SK-N-SH (cell line): ENCODE measurements around the gene GULP1. TPM values are rescaled to one million over a fixed set of nuclear protein-coding genes. Genes with fewer than 3 reads are reported as not detected.

Experiments used
- CTCF ChIA-PET: fragments of 300-600, 350-600 bp; formaldehyde crosslinking; extraction: SDS; loops from one replicate; lab custom pipeline; 2021; lab: Yijun Ruan, JAX
- POLR2A ChIA-PET: fragments of 350-600 bp; sonication (Branson Sonifier 250); formaldehyde crosslinking; extraction: SDS; loops from one replicate; lab custom pipeline; 2020; ENCODE audit warnings: antibody characterized with exemption, inconsistent platforms; lab: Yijun Ruan, JAX
- DNase-seq: peaks from one replicate; pipeline ENCODE4 v3.0.0; 2012
- H2AFZ ChIP-seq: fragments of 200-600 bp; sonication (generic); 2 replicates; pipeline ENCODE4 v1.8.1; 2016; ENCODE audit warnings: antibody characterized with exemption, mild to moderate bottlenecking, low read depth
- H3F3A ChIP-seq: fragments of 200-600 bp; sonication (generic); replicated peaks from 2 replicates; pipeline ENCODE3; 2016; ENCODE audit warnings: antibody characterized with exemption, mild to moderate bottlenecking; ENCODE audit not compliant: insufficient read depth
- H3K27ac ChIP-seq, 2 experiments: fragments of 200-500 bp in 1 of 2; fragments of 200-600 bp in 1 of 2; sonication (Bioruptor generic) in 1 of 2; sonication (generic), shearing (Covaris generic) in 1 of 2; 2 replicates each; pipeline versions ENCODE4 v1.5.1 to v1.6.1; 2014 to 2016; ENCODE audit warnings: low read depth in 2 of 2, inconsistent platforms in 1 of 2, low read length in 1 of 2, mild to moderate bottlenecking in 1 of 2, mixed read lengths in 1 of 2
- H3K27me3 ChIP-seq: fragments of 200-600 bp; sonication (generic), shearing (Covaris generic); 2 replicates; pipeline ENCODE4 v1.6.1; 2016; ENCODE audit warnings: mixed run types; ENCODE audit not compliant: insufficient read depth
- H3K36me3 ChIP-seq, 2 experiments: fragments of 200-500 bp in 1 of 2; fragments of 200-600 bp in 1 of 2; sonication (Bioruptor generic) in 1 of 2; sonication (generic) in 1 of 2; replicated peaks in 1 of 2; 2 replicates each; pipeline versions ENCODE3 to v1.5.1; 2014 to 2016; ENCODE audit warnings: low read length in 1 of 2, mild to moderate bottlenecking in 1 of 2; ENCODE audit not compliant: insufficient read depth in 2 of 2, control insufficient read depth in 1 of 2
- H3K4me1 ChIP-seq, 2 experiments: fragments of 200-500 bp in 1 of 2; fragments of 200-600 bp in 1 of 2; sonication (Bioruptor generic) in 1 of 2; sonication (generic), shearing (Covaris generic) in 1 of 2; 2 replicates each; pipeline versions ENCODE4 v1.5.1 to v1.6.1; 2014 to 2016; ENCODE audit warnings: low read depth in 1 of 2, low read length in 1 of 2, mixed run types in 1 of 2; ENCODE audit not compliant: insufficient read depth in 2 of 2, control insufficient read depth in 1 of 2
- H3K4me2 ChIP-seq: fragments of 200-600 bp; sonication (generic), shearing (Covaris generic); 2 replicates; pipeline ENCODE4 v1.6.1; 2017; ENCODE audit warnings: mixed run types
- H3K4me3 ChIP-seq, 2 experiments: fragments of 200-500 bp in 1 of 2; fragments of 200-600 bp in 1 of 2; sonication (Bioruptor generic) in 1 of 2; sonication (generic), shearing (Covaris generic) in 1 of 2; 2 replicates each; pipeline versions ENCODE4 v1.5.1 to v1.8.1; 2014 to 2016; ENCODE audit warnings: low read depth in 2 of 2, inconsistent platforms in 1 of 2, low read length in 1 of 2, mild to moderate bottlenecking in 1 of 2, mixed read lengths in 1 of 2, moderate library complexity in 1 of 2
- H3K79me2 ChIP-seq: fragments of 200-600 bp; sonication (generic); 2 replicates; pipeline ENCODE4 v1.8.1; 2017; ENCODE audit warnings: mild to moderate bottlenecking; ENCODE audit not compliant: insufficient read depth
- H3K9ac ChIP-seq: fragments of 200-600 bp; sonication (generic); 2 replicates; pipeline ENCODE4 v1.6.1; 2017; ENCODE audit warnings: mixed run types
- H3K9me2 ChIP-seq: fragments of 200-600 bp; sonication (generic); 2 replicates; pipeline ENCODE4 v1.6.1; 2017; ENCODE audit warnings: mixed run types
- H3K9me3 ChIP-seq: fragments of 200-600 bp; sonication (generic); 2 replicates; pipeline ENCODE4 v1.6.1; 2017; ENCODE audit warnings: mixed run types, mild to moderate bottlenecking, moderate library complexity
- H4K20me1 ChIP-seq: fragments of 200-600 bp; sonication (generic); 2 replicates; pipeline ENCODE4 v1.6.1; 2017; ENCODE audit warnings: mild to moderate bottlenecking, mixed run types; ENCODE audit not compliant: insufficient read depth
- ELF1 ChIP-seq: IDR thresholded peaks from 2 replicates; pipeline ENCODE4 v1.4.0; 2012
- FOSL2 ChIP-seq: IDR thresholded peaks from 2 replicates; pipeline ENCODE4 v1.4.0; 2012; ENCODE audit warnings: low read depth, mild to moderate bottlenecking, moderate library complexity, borderline replicate concordance
- FOXJ3 ChIP-seq: sonication (generic); formaldehyde crosslinking; IDR thresholded peaks from 2 replicates; pipeline ENCODE4 v1.5.1; 2020; ENCODE audit warnings: mild to moderate bottlenecking, missing genetic modification reagents
- FOXM1 ChIP-seq: IDR thresholded peaks from 2 replicates; pipeline ENCODE4 v1.4.0; 2012; ENCODE audit warnings: low read depth, mild to moderate bottlenecking
- GABPA ChIP-seq: IDR thresholded peaks from 2 replicates; pipeline ENCODE4 v1.4.0; 2012; ENCODE audit warnings: low read depth, mild to moderate bottlenecking
- NFIC ChIP-seq: IDR thresholded peaks from 2 replicates; pipeline ENCODE4 v1.4.0; 2012; ENCODE audit warnings: borderline replicate concordance
- NRF1 ChIP-seq: IDR thresholded peaks from 2 replicates; pipeline ENCODE4 v1.6.1; 2012; ENCODE audit warnings: low read depth, mild to moderate bottlenecking, low read length
- RFX5 ChIP-seq: IDR thresholded peaks from 2 replicates; pipeline ENCODE4 v1.6.1; 2012; ENCODE audit warnings: mild to moderate bottlenecking, improper control_type of control experiment, low read length
- SIN3A ChIP-seq: IDR thresholded peaks from 2 replicates; pipeline ENCODE4 v1.6.1; 2012; ENCODE audit warnings: low read depth, mild to moderate bottlenecking, low read length, moderate library complexity, borderline replicate concordance
- TAF1 ChIP-seq: IDR thresholded peaks from 2 replicates; pipeline ENCODE4 v1.6.1; 2012; ENCODE audit warnings: low read depth, mild to moderate bottlenecking, low read length, moderate library complexity, borderline replicate concordance
- TCF12 ChIP-seq: IDR thresholded peaks from 2 replicates; pipeline ENCODE4 v1.4.0; 2012
- YY1 ChIP-seq: IDR thresholded peaks from 2 replicates; pipeline ENCODE4 v1.4.0; 2012; ENCODE audit warnings: low read depth, mild to moderate bottlenecking
- WGBS: methylation state at CpG from one replicate; pipeline ENCODE4 v1.1.6; 2017; ENCODE audit warnings: low lambda C conversion rate; 5-methylcytosine and 5-hydroxymethylcytosine counted together
- polyA plus RNA-seq, 3 experiments: library from polyadenylated mRNA; depleted of rRNA; stranded (reverse); fragments of >200 nt; gene quantifications; 2 replicates each; pipeline ENCODE4 v1.2.3, GENCODE V29; 2012
- TF ChIP-seq, protein P1 (sequence below): IDR thresholded peaks from 2 replicates; pipeline ENCODE4 v1.6.1; 2012; ENCODE audit warnings: mild to moderate bottlenecking, low read depth, low read length, moderate library complexity
- TF ChIP-seq, protein P2 (sequence below): IDR thresholded peaks from 2 replicates; pipeline ENCODE4 v1.4.0; 2012; ENCODE audit warnings: low read depth
- TF ChIP-seq, protein P3 (sequence below): fragments of 150-350 bp; IDR thresholded peaks from 2 replicates; pipeline ENCODE4 v1.6.1; 2017; ENCODE audit warnings: antibody characterized with exemption, low read length, low read depth, borderline replicate concordance
- TF ChIP-seq, protein P4 (sequence below): fragments of 150-350 bp; IDR thresholded peaks from 2 replicates; pipeline ENCODE4 v1.6.1; 2016; ENCODE audit warnings: mild to moderate bottlenecking, low read depth, low read length

Gene GULP1
- polyA plus RNA-seq, 1 of the 3 experiments (the other 2 are of a cell fraction), result 33.8 TPM

DNA sequence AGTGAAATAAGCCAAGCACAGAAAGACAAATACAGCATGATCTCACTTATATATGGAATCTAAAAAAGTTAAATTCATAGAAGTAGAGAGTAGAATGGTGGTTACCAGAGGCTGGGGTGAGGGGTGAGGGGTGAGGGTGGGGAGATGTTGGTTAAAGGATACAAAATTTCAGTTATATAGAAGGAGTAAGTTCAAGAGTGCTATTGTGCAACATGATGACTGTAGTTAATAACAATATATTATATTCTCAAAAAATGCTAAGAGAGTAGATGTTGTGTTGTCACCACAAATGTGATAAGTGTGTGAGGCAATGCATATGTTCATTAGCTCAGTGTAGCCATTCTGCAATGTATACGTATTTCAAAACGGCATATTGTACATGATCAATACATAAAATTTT lies 26.4 kb upstream of the GULP1 start:
- TF ChIP-seq GABPA, result no peak
- no peak for TF ChIP-seq SIN3A
- TF ChIP-seq, protein P1, sequence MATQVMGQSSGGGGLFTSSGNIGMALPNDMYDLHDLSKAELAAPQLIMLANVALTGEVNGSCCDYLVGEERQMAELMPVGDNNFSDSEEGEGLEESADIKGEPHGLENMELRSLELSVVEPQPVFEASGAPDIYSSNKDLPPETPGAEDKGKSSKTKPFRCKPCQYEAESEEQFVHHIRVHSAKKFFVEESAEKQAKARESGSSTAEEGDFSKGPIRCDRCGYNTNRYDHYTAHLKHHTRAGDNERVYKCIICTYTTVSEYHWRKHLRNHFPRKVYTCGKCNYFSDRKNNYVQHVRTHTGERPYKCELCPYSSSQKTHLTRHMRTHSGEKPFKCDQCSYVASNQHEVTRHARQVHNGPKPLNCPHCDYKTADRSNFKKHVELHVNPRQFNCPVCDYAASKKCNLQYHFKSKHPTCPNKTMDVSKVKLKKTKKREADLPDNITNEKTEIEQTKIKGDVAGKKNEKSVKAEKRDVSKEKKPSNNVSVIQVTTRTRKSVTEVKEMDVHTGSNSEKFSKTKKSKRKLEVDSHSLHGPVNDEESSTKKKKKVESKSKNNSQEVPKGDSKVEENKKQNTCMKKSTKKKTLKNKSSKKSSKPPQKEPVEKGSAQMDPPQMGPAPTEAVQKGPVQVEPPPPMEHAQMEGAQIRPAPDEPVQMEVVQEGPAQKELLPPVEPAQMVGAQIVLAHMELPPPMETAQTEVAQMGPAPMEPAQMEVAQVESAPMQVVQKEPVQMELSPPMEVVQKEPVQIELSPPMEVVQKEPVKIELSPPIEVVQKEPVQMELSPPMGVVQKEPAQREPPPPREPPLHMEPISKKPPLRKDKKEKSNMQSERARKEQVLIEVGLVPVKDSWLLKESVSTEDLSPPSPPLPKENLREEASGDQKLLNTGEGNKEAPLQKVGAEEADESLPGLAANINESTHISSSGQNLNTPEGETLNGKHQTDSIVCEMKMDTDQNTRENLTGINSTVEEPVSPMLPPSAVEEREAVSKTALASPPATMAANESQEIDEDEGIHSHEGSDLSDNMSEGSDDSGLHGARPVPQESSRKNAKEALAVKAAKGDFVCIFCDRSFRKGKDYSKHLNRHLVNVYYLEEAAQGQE, result no peak
- no peak for TF ChIP-seq RFX5
- no peak for TF ChIP-seq FOXM1
- no peak for TF ChIP-seq FOSL2
- no peak for DNase-seq
- Histone ChIP-seq H3K4me2 (no peak overlapping the region), H3K9ac (no peak overlapping the region), H3K36me3 (no peaks in the 10 kb centered on the region), H3K9me2 (no peaks in the 10 kb centered on the region), H3K4me1 (no peaks in the 10 kb centered on the region), H3K4me3 (no peak overlapping the region), H3F3A (no peaks in the 10 kb centered on the region), H3K9me3 (0 out of 2 replicates have a peak, but pooled peaks cover 10% of the 10 kb centered on the region), H3K27ac (no peak overlapping the region), H3K27me3 (no peaks in the 10 kb centered on the region), H4K20me1 (no peaks in the 10 kb centered on the region), H3K79me2 (no peaks in the 10 kb centered on the region), H2AFZ (no peak overlapping the region)
- 89% methylated on average over 2 of the region's 2 CpGs for WGBS
- POLR2A ChIA-PET, result no interaction called here
- CTCF ChIA-PET, result interaction anchor here (1.3 kb wide), 1 partner anchor 11 kb away, joined by 3 read pairs; no protein-coding TSS in a partner anchor

DNA sequence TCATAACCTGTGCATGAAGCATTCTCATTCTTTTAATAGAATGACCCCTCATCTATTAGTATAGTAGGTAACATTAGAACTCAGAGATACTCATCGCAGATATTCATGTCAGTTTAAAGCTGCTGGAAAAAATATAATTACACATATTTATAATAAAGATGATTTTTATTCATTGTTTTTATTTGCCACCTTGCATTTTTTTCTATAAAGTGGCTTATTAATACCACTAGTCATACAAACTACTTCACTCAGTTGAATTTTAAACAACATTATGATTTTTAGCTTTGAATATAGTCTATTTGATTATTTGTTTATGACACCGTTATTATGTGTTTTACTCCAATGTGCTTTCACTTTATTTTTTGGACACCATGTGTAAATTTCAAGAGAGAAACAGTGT lies 23.9 kb upstream of the GULP1 start:
- Histone ChIP-seq H3F3A (no peaks in the 10 kb centered on the region), H4K20me1 (no peaks in the 10 kb centered on the region), H3K27ac (no peak overlapping the region), H3K36me3 (no peaks in the 10 kb centered on the region), H3K9me2 (no peaks in the 10 kb centered on the region), H3K9me3 (peaks cover 18% of the 10 kb centered on the region; the same call in 1 of the 2 replicates), H2AFZ (no peak overlapping the region), H3K4me3 (no peak overlapping the region), H3K27me3 (no peaks in the 10 kb centered on the region), H3K9ac (no peak overlapping the region), H3K4me1 (no peaks in the 10 kb centered on the region), H3K4me2 (no peak overlapping the region), H3K79me2 (no peaks in the 10 kb centered on the region)
- CTCF ChIA-PET, result no interaction called here
- POLR2A ChIA-PET, result no interaction called here
- DNase-seq, result no peak
- 92% methylated on average over 2 of the region's 2 CpGs for WGBS
- no peak for TF ChIP-seq NRF1
- TF ChIP-seq, protein P1, result no peak
- no peak for TF ChIP-seq TCF12
- TF ChIP-seq FOSL2, result no peak
- TF ChIP-seq SIN3A, result no peak
- no peak for TF ChIP-seq GABPA
- TF ChIP-seq TAF1, result no peak
- no peak for TF ChIP-seq FOXJ3
- TF ChIP-seq, protein P2, sequence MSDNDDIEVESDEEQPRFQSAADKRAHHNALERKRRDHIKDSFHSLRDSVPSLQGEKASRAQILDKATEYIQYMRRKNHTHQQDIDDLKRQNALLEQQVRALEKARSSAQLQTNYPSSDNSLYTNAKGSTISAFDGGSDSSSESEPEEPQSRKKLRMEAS, result no peak
- TF ChIP-seq, protein P3, sequence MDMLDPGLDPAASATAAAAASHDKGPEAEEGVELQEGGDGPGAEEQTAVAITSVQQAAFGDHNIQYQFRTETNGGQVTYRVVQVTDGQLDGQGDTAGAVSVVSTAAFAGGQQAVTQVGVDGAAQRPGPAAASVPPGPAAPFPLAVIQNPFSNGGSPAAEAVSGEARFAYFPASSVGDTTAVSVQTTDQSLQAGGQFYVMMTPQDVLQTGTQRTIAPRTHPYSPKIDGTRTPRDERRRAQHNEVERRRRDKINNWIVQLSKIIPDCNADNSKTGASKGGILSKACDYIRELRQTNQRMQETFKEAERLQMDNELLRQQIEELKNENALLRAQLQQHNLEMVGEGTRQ, result no peak
- TF ChIP-seq YY1, result no peak
- TF ChIP-seq, protein P4, sequence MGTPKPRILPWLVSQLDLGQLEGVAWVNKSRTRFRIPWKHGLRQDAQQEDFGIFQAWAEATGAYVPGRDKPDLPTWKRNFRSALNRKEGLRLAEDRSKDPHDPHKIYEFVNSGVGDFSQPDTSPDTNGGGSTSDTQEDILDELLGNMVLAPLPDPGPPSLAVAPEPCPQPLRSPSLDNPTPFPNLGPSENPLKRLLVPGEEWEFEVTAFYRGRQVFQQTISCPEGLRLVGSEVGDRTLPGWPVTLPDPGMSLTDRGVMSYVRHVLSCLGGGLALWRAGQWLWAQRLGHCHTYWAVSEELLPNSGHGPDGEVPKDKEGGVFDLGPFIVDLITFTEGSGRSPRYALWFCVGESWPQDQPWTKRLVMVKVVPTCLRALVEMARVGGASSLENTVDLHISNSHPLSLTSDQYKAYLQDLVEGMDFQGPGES, result no peak
- no peak for TF ChIP-seq ELF1
- TF ChIP-seq NFIC, result no peak
